DMS53 treated with DMSO at 0.1 percent for 48 hours (cell line): ENCODE data around the gene SCCPDH.

Source experiments
- DNase-seq: peaks from one replicate; lab custom pipeline; 2025; ENCODE audit not compliant: unreplicated experiment; lab: John Stamatoyannopoulos, UW

Gene SCCPDH

GRCh38 chr1:246782120-246782900, 58.1 kb downstream of the SCCPDH start:
- DNase-seq, result peak; percentile 45

DNA sequence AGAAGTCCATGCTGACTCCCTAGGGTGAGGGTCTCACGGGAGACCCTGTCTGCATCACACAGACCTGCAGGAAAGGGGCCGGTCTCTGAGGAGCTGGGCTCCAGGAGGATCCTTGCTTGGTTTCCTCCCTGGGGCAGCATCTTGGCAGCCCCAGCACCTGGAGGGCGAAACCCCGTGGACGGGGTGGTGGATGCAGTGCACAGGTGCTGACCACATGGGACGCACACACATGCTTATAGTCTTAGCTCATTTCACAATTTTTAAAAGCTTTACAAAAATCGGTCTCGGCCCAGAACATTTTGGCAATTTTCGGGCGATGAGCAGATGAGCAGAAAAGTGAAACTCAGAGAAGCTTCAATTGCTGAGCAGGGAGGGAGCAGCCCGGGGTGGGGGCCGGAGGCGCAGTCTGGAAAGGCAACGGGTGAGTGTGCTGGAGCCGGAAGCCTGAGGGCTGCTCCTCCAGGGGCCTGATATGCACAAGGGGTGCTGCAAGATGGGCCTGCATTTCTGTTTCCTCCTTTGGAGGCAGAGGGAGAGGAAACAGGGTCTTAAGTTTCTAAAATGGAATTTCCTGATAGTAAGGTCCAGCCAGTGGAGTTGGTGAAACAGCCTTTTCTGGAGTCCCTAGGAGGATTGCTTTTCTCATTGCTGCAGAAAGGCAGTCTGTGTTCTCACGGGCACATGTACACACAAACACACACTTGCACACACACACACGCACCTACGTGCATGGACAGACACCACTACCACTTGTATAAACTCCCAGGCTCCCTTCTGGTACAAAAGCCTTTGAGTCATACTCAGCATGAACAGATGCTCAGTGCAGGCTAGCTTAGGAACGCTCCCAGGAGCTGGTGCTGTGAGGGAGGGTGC, 60.6 kb downstream of the SCCPDH start:
- no peak for DNase-seq

DNA sequence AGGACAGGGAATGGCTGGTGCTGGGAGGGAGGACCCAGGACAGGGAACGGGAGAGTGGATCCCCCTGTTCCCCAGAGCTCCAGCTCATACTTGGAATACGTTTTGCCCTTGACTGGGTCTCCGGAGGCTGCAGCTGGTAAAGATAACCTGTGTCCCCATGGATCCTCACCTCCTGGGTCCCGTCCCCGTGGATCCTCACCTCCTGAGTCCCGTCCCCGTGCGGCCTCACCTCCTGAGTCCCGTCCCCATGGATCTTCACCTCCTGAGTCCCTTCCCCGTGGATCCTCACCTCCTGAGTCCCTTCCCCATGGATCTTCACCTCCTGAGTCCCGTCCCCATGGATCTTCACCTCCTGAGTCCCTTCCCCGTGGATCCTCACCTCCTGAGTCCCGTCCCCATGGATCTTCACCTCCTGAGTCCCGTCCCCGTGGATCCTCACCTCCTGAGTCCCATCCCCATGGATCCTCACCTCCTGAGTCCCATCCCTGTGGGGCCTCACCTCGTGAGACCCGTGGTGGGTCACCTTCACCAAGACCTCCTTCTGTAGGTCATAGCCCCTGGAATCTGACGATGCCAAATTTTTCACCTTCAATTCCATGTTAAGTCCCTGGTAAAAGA, 61.4 kb downstream of the SCCPDH start:
- DNase-seq, result no peak

DNA sequence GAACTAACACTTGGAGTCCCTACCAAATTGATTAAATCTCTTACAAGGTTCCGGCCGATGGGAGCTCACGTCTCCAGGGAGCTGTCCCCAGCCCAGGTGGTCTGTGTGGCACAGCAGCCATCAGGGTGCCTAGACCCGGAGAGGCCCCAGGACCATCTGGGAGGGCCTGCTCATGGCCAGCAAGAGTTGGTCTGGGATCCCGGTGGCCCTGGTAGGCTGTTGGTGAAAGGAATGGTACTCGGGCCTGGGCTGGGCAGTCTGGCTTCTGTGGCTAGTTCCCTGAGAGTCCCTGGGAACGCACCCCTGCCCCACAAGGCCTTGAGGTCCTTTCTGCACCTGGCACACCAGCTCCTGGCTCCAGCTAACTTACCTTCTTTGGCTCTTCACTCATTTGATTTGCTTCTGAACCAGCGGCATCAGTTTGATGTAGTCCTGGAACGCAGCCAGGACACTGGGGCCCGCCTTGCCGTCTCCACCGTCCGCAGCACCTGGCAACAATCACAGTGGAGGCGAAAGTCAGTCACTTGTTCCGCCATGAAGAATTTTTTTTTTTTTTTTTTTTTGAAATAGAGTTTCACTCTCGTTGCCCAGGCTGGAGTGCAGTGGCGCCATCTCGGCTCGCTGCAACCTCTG, 62.5 kb downstream of the SCCPDH start:
- peak; percentile 65 for DNase-seq

GRCh38 chr1:246787781-246788513, 63.7 kb downstream of the SCCPDH start:
- DNase-seq, result no peak

- no peak for DNase-seq
Observed at GRCh38 chr1:246788895-246789338, 64.7 kb downstream of the SCCPDH start.

- no peak for DNase-seq
Observed at GRCh38 chr1:246789454-246790339, 65.5 kb downstream of the SCCPDH start.

- DNase-seq, result no peak
Observed at GRCh38 chr1:246790364-246790763, 66.2 kb downstream of the SCCPDH start.

DNA sequence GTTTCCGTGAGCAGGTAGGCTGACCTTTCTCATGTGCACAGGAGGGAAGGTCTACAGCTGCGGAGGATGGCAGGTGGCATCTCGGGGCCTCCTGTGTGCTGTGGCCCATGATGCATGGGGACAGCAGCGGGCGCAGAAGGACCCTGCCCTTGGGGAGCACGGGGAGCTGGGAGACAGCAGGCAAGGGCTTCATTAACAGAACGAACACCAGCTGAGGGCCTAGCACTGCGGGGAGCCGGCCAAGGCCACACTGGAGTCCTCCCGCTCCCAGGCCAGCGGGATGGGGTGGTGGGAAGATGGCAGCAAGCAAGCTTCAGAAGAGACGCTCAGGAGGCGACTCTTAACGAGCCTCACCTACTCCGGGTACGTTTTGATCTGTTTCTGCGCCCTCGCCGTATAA, 66.6 kb downstream of the SCCPDH start:
- no peak for DNase-seq

DNA sequence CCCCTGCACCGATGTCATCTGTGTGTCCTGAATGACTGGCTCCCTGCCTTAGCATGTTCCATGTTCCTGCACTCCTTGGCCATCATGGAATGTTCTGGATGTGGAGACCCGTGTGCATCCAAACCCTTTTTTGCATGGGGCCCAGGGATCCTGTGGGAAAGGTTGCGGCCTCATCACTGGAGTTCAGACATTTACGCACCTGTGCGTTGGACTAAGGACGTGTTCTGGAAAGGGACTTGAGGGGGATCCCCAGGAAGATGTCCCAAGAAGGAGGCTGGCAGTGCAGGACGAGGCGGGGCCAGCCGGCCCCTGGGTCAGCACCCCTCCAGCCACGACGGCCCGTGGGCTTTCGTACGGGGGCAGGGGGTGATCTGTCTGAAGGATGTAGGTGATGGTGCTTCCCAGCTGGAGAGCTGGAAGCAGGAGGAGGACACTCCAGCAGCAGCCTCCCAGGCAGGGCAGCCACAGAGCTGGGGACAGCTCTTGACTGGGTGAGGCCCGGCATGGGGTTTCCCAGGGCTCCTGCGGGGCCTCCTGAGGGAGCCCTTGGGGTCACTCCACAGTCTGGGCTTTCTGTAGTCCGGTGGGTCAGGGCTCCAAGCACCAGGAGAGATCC, 67.2 kb downstream of the SCCPDH start:
- no peak for DNase-seq

DNA sequence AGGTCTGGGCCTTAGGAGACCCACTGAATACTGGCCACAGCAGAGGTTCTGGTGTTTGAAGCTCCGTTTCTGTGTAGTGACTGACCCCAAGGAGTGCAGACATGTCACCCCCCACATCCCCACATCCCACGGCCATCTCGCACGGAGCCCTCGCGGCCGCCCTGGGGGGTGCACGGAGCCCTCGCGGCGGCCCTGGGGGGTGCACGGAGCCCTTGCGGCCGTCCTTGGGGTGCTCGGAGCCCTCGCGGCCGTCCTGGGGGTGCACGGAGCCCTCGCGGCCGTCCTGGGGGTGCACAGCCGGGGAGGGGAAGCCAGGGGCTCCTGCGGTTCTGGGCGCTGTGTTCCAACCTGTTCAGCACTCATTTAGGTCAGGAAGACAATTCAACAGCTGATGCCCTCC, 68.4 kb downstream of the SCCPDH start:
- no peak for DNase-seq

GRCh38 chr1:246793356-246793896, 69.2 kb downstream of the SCCPDH start:
- no peak for DNase-seq

- DNase-seq, result no peak
Observed at GRCh38 chr1:246794048-246794827, 70.0 kb downstream of the SCCPDH start.

- DNase-seq, result peak; percentile 74
Observed at GRCh38 chr1:246794828-246795671, 70.8 kb downstream of the SCCPDH start.

GRCh38 chr1:246795906-246796694, 71.9 kb downstream of the SCCPDH start:
- DNase-seq, result peak; percentile 41

GRCh38 chr1:246797157-246797556, 72.9 kb downstream of the SCCPDH start:
- no peak for DNase-seq
